ENCODE results near the gene CARNS1.

Gene CARNS1

GRCh38 chr11:67384851-67385366, 30.6 kb upstream of the CARNS1 start:
- H3K4me3 ChIP-seq (ENCODE audit: low read depth, low read length): no peak overlapping the region
- no peak for DNase-seq (ENCODE audit: low read depth)
- TF ChIP-seq CTCF (IDR thresholded peaks at IDR 0.05; ENCODE audit: control insufficient read depth, extremely low read depth, insufficient read depth): no peak

- DNase-seq (ENCODE audit: low read depth): no peak
- TF ChIP-seq CTCF (IDR thresholded peaks at IDR 0.05; ENCODE audit: control insufficient read depth, extremely low read depth, insufficient read depth): no peak
- H3K4me3 ChIP-seq (ENCODE audit: low read depth, low read length): no peak overlapping the region
Observed at GRCh38 chr11:67387069-67387468, 28.4 kb upstream of the CARNS1 start.

- no peak for DNase-seq (ENCODE audit: low read depth)
- no peak for TF ChIP-seq CTCF (IDR thresholded peaks at IDR 0.05; ENCODE audit: control insufficient read depth, extremely low read depth, insufficient read depth)
- no peak overlapping the region for H3K4me3 ChIP-seq (ENCODE audit: low read depth, low read length)
Observed at GRCh38 chr11:67387518-67387917, 28.0 kb upstream of the CARNS1 start.

GRCh38 chr11:67389477-67389876, 26.0 kb upstream of the CARNS1 start:
- peak; percentile 29; the same call in 1 of the 2 replicates for TF ChIP-seq CTCF (IDR thresholded peaks at IDR 0.05; ENCODE audit: control insufficient read depth, extremely low read depth, insufficient read depth)
- H3K4me3 ChIP-seq (ENCODE audit: low read depth, low read length): no peak overlapping the region
- no peak for DNase-seq (ENCODE audit: low read depth)

GRCh38 chr11:67390947-67391303, 24.6 kb upstream of the CARNS1 start:
- peak overlapping the region; percentile 96 for H3K4me3 ChIP-seq (ENCODE audit: low read depth, low read length)
- no peak for DNase-seq (ENCODE audit: low read depth)
- TF ChIP-seq CTCF (IDR thresholded peaks at IDR 0.05; ENCODE audit: control insufficient read depth, extremely low read depth, insufficient read depth): no peak

- TF ChIP-seq CTCF (IDR thresholded peaks at IDR 0.05; ENCODE audit: control insufficient read depth, extremely low read depth, insufficient read depth): no peak
- DNase-seq (ENCODE audit: low read depth): peak; percentile 76
- H3K4me3 ChIP-seq (ENCODE audit: low read depth, low read length): peak within 1 kb of the TSS; percentile 96
Observed at GRCh38 chr11:67391304-67392182, 23.9 kb upstream of the CARNS1 start, which contains the start of gene RAD9A. TSS of gene RAD9A (plus strand) at chr11:67391986. CDS start at chr11:67392045, 59 bp downstream.

All from LNCaP clone FGC (cell line).